Stimulated activated CD8-positive, alpha-beta memory T cell treated with anti-CD3 and anti-CD28 coated beads, Interleukin-15, amount 100 ng/mL, for 48 hours (primary cell): ENCODE measurements around the gene IL1R1.

Source experiments
- DNase-seq, 2 donors: peaks; one replicate each; pipeline ENCODE4 v3.0.0-alpha.2; 2020; ENCODE audit warnings: low read depth in 2 of 2

IL1R1 gene

DNA sequence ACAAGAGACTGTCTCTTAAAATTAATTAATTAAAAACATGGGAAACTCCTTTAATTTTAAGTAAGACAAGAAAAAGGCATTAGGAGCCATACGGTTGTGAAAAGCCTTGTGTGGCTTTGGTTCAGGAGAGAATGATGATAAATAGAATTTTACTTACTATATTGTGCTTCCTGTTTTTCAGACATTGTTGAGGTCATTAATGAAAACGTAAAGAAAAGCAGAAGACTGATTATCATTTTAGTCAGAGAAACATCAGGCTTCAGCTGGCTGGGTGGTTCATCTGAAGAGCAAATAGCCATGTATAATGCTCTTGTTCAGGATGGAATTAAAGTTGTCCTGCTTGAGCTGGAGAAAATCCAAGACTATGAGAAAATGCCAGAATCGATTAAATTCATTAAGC is 33.6 kb downstream of the IL1R1 start:
- DNase-seq, result no peak

DNA sequence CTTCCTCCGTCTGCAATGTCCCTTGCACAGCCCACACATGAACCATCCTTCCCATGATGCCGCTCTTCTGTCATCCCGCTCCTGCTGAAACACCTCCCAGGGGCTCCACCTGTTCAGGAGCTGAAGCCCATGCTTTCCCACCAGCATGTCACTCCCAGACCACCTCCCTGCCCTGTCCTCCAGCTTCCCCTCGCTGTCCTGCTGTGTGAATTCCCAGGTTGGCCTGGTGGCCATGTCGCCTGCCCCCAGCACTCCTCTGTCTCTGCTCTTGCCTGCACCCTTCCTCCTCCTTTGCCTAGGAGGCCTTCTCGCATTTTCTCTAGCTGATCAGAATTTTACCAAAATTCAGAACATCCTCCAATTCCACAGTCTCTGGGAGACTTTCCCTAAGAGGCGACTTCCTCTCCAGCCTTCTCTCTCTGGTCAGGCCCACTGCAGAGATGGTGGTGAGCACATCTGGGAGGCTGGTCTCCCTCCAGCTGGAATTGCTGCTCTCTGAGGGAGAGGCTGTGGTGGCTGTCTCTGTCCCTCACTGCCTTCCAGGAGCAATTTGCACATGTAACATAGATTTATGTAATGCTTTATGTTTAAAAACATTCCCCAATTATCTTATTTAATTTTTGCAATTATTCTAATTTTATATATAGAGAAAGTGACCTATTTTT is 35.4 kb downstream of the IL1R1 start:
- DNase-seq, result no peak

DNA sequence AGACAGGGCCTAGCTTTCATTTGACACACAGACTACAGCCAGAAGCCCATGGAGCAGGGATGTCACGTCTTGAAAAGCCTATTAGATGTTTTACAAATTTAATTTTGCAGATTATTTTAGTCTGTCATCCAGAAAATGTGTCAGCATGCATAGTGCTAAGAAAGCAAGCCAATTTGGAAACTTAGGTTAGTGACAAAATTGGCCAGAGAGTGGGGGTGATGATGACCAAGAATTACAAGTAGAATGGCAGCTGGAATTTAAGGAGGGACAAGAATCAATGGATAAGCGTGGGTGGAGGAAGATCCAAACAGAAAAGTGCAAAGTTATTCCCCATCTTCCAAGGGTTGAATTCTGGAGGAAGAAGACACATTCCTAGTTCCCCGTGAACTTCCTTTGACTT is 36.5 kb downstream of the IL1R1 start:
- DNase-seq, result no peak

DNA sequence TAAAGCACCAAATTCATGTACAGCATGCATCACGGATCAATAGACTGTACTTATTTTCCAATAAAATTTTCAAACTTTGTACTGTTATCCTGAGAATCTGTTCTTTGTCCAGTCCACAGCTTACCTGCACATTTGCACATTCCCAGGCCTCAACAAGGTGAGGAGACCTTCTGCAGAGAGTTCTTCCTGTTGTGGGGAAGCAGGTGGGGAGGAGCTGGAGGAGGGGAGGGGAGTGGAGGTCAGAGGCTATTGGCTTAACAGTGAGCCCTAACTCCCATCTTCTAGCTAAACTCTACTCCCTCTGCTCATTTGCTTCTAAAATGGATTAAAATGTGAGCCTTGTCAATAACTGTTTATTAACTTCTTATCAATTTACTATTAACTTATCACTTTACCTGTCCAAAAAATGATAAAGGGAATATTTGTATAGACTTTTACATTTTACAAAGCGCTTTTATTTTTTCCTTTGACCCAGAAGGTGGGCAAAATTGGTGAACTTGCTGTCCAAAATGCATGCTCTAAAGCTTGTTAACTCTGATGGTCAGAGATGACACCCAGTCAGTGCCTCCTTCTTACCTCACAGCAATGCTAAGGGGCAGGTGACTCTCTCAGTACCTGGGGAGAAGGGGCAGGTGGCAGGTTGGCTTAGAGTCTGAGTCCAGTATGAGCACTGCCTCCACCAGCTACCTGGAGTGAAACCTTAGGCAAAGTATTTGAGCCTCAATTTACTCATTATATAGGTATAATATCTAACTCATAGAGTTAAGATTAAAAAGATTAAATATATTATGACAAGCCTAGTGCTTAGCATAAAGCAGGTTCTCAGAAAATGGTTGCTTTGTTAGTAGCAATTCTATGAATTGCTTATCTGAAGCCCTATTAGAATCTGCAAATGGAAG is 37.5 kb downstream of the IL1R1 start:
- no peak for DNase-seq

DNA sequence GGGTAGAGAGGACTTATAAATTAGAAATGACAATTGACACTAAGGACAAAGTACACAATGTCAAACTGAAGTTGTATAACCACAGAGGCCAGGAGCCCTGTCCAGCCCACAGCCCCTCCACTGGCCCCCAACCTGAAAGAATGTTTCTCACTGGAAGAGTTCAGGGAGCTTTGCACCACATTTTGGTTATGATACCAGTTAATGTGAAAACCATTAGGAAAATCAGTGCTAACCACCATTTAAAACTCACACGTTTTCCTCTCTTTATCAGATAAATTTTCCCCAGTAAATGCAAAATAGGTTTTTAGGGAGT is 38.1 kb downstream of the IL1R1 start:
- no peak for DNase-seq

DNA sequence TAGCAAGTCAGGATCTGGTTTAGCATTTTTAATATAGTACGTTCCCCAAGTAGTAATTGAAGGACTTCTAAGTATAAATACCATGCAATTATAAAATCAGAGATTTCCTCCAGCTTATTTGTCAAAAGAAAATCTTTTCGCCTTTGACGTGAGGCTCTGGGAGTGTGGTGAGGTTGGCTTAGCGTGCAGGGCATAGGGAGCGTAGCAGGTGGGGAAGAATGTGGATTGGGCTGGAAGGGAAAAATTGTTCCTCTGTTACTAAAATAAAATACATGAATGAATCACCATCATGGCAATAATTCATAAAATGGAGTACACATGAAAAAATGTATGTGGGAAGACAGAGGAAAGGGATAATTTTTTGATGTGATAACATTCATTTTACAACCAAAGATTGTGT is 38.8 kb downstream of the IL1R1 start:
- DNase-seq, result no peak

DNA sequence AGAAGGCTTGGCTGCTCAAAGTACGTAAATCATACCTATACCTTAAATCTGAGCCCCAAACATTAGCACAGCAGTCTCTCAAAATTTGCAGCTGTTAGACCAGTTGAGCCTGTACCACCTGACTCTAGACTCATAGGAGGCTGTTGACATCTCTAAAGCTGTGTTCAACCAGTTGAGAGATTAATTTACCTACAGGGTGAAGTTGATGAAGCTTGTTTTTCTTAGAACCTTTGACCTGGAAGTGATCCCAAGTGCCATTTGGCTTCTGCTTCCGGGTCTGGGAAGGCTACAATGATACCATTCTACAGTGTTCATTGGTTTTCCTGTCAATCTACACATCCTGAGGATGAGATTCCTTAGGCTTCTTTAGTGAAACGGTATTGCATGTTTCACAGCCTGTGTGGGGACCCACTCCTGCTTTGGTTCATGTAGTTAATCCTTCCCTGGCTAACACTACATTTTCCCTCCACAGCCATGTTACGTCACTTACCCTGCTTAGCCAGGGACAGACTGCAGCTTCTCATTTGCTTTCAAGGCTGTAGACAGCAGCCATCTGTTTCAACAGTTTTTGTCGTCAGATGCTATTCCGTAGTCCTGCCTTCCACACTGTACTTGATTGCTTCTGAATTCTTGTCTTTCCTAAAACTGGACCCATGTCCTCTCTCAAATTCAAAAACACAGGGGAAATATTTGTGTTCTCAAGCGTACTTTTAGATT is 39.5 kb downstream of the IL1R1 start:
- DNase-seq, result no peak

DNA sequence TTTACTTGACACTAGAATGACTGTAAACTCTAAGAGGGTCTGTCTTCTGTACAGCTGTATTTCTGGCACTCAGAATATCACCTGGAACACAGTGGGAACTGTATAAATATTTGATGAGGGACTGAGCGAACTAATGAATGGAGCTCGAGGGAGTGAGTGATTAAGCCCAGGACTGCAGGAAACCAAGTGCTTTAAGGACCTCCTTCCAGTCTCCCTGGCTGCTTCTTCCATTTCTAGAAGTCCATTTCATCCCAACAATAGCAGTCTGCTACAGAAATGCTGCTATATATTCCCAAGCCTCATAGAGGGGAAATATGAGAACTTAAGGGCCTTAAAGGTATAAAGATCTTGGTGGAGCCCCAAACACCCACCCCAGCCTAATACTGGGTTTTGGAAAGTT is 41.5 kb downstream of the IL1R1 start:
- DNase-seq, result no peak

DNA sequence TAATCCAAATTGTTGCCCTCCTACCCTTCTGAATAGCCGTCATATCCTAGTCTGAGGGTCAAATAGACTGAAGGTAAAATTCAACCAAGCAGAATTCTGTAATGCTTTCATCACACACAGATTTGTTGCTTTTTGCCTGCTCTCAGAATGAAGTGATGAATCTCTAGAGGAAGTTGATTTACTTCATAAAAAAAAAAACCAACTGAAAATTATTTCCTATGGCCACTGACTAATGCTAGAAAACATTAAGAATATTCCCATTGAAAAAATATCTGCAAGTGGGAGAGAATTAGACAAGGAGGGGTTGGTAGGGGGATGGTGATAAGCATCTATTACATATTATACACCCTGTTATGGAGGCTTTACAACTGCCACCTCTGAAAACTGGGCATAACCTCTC is 42.0 kb downstream of the IL1R1 start:
- no peak for DNase-seq

DNA sequence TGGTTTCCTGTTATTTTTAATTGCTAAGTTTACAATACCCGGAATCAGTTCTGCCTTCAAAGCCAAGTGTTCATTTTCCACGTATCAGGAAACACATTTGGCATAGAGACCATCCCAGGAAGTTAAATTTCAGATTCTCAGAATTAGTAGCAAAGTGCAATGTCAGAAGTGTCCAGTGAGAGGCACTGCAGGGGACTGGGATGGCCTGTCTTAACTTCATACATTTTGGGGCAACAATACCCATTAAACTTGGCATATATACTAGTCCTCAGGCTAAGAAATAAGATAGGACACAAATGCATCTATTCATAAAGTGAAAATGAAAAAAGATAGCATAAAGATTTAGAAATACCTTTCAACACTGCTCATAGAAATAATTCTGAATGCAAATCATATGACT is 42.8 kb downstream of the IL1R1 start:
- DNase-seq, result no peak

DNA sequence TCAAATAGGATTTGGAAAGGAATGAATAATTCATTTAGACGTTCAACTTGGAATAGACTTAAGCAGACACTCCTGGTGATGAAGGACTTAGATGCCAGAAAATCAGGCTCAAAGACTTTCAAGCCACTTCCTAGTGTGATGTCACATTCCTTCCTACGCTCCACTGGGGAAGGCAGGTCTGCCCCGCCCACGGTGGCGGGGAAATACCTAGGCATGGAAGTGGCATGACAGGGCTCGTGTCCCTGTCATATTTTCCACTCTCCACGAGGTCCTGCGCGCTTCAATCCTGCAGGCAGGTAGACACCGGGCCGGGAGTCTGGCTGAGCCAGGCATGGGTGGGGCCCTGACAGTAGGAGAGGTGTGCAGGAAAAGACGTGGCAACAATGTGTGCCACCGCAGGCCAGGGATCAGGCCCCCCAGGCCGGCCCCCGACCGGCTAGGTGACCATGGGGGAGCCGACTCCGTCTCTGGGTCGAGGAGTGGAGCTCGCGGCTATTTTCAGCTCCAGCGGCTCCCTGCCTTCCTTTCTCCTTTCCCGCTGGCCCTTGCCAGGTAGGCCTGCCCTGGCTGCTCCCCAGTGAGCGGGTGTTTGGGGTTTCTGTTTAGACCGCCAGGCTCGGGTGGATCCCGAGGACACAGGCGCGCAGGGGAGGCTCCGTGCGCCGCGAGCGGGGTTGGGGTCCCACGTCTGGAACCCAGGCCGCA is 44.4 kb downstream of the IL1R1 start, which contains the start of gene IL1RL2:
IL1RL2 (plus strand) TSS at position 233 of the 705 bp plus-strand sequence. CDS start 845 bp downstream, outside the sequence.
- no peak for DNase-seq

DNA sequence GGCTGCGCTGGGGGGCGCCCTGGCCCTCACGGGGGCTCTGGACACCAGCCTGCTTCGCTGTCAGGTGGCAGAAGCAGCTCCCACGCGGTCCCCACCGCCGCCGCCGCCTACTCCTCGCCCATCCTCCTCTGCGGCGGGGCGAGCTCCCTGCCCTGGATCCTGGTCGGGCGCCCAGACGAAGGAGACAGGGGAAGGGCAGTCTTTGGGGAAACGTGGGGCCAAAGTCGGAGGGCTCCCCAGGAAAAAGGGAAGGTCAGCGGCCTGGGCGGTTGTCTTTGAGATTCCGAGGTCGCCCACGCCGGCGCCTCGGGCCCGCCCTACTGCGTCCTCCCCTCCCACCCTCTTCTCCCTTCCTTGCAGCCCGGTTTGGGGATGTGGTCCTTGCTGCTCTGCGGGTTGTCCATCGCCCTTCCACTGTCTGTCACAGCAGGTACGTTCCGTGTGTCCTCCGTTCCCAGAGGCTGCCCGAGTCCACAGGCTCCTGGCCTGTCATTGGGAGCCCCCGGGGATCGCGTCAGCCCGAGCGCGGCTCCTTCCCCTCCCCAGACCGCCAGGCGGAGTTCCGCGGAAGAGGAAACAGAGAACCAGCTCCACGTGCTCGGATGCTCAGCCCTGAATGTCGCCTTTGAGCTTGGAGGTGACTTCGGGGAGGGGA is 45.1 kb downstream of the IL1R1 start:
- peak in 1 of 2 donors; percentile 27 for DNase-seq

DNA sequence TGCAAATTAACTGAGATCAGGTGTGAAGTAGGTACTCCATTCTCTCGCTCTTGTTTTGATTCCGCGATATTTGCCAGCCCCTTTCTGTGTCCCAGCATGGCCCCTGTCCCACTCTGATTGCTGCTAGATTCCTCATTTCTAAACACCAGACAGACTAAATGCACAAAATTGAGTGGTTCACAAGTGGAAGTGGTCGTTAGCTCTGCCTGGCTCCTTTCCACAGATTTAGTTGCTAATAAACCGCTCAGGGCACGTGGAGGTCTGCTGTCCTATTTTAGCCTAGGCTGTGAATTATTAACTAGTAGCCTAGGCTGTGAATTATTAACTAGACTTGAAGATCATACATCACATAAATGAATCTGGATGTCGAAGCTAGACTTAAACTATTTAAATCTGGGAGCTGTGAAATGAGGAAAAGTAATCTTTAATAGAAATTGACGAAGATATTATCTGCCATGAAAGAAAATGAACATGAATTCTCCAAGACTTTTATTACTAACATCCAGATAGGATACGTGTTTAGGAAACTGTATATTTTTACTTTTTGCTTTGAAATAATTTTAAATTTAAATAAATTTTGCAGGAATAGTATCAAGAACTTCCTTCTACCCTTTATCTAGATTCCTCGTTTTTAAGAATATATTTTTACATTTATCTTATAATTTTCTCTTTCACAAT is 48.0 kb downstream of the IL1R1 start:
- DNase-seq, result no peak

DNA sequence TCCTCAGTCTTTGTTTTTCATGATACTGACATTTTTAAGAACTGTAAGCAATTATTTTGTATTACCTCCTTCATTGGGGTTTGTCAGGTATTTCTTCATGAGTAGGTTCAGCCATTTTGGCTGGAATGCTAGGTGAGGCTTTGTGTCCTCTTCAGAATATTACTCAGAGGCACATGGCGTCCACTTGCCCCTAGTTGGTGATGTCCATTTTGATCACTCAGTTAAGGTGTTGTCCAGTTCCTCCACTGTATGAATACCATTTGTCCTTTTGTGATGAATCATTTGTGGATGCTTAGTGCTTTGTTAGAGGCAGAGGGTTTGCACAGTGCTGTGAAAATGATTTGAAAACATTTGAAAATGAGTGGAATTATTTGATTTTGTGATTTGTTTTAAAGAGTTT is 49.0 kb downstream of the IL1R1 start:
- DNase-seq, result no peak

DNA sequence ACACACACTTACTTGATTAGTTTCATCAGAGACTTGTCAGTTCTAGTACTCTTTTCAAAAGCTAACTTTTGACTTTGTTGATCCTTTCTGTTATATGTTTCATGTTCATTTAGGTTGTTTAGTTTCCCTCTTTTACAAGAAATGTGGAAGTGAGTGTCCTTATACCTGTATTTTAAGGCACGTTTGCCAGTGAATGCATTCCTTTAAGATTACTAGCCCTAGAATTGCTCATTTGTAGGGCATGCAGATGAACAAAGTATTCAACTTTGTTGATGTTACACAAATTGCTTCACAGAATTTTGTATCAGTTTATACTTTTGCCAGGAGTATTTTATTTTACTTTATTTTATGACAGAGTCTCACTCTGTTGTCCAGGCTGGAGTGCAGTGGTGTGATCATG is 50.5 kb downstream of the IL1R1 start:
- DNase-seq, result no peak

DNA sequence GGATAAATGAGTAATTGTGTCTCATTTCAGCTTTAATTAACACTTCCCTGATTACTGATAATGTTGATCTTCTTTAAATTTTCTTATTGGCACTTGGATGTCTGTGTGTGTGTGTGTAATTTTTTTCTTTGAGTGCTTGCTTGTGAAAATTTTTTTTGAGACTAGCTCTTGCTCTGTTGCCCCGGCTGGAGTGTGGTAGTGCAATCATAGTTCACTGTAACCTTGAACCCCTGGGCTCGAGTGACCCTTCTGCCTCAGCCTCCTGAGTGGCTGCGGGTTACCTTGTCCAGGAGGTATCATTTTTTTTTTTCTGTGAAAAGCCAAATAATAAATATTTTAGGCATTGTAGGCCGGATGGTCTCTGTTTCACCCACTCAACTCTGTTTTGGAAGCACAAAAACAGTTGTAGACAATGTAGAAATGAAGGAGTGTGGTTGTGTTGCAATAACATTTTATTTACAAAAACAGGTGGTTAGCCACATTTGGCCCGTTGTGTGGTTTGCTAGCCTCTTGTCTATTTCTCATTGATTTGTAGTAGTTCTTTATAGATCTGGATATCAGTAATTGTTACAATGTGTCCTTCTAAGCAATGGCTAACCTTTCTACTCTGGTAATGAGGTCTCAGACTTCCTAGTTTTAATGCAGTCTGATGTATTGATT is 52.2 kb downstream of the IL1R1 start:
- DNase-seq, result no peak

DNA sequence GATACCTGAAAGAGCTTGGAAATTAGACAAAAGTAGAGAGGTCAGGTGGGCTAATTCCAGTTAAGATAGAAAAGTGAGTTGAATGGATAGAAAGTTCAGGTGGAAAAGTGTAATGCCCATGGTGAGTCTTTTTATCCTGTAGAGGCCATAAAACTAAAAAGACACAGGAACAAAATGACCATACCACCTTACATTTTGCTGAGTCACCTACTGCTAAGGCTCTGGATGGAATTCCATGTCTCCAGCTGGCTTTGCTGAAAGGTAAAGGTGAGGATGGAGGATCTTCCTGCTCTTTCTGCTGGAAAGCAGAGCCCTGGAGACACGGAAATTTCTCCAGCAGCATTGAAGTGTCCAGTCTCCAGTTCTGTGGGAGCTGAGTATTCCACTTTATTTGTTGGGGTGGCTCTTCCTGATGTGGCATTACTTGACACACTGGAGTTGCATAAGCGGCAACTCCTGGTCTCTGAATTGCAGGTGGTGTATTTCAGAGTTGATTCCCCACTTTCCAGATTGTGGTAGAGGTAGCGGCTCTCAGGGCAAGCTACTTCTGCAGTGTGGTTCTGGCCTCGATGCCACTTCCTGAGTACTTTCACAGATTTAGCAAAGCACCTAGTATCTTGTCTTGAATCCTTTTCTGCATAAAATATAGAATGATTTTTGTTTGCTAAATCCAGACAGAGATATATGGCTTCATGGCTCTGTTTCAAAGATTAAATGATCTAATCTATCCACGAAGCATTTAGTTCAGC is 55.0 kb downstream of the IL1R1 start:
- DNase-seq, result no peak

DNA sequence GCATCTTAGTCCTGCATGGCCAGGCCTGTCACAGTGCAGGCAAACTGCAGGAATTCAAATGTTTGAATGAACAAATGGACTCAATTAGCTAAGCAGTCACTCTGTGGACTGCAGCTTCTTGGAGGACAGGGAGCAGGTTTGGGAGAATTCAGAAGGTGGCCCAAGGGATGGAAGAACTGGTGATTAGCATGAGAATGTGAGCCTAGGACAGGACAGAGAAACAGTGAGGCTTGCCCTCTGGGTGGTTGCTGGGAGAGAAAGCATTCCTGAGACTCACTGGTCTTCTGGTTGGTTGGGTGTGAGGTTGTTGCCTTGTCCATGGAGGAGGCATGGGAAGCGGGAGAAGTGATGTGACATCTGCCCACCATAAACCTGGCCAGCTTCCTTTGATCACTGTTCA is 58.0 kb downstream of the IL1R1 start:
- DNase-seq, result no peak

DNA sequence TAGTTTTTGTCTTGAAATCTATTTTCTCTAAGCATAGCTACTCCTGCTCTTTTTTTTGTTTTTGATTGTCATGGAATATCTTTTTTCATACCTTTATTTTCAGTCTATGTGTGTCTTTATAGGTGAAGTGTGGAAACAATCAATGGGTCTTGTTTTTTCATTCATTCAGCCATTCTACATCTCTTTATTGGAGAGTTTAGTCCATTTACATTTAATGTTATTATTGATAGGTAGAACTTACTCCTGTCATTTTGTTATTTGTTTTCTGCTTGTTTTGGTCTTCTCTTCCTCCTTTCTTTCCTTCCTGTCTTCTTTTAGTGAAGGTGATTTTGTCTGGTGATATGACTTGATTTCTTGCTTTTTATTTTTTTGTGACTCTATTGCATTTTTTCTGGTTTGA is 62.1 kb downstream of the IL1R1 start:
- DNase-seq, result no peak
